Measurements from ENCODE around the gene C20orf141.

GRCh38 chr20:2837221-2837960, 22.6 kb downstream of the C20orf141 start:
- no peak for TF ChIP-seq CTCF (IDR thresholded peaks at IDR 0.05)
- no peak for TF ChIP-seq POLR2A (IDR thresholded peaks at IDR 0.05)

Data from lower leg skin (tissue), 3 donors.